GM21737 (cell line): ENCODE results near the gene MUC15.

Source experiments
- ATAC-seq: cut with Tn5 transposase; IDR thresholded peaks from one replicate; pipeline ENCODE4 v1.9.1; 2021; ENCODE audit warnings: mild to moderate bottlenecking, moderate library complexity; ENCODE audit not compliant: unreplicated experiment

Gene MUC15

DNA sequence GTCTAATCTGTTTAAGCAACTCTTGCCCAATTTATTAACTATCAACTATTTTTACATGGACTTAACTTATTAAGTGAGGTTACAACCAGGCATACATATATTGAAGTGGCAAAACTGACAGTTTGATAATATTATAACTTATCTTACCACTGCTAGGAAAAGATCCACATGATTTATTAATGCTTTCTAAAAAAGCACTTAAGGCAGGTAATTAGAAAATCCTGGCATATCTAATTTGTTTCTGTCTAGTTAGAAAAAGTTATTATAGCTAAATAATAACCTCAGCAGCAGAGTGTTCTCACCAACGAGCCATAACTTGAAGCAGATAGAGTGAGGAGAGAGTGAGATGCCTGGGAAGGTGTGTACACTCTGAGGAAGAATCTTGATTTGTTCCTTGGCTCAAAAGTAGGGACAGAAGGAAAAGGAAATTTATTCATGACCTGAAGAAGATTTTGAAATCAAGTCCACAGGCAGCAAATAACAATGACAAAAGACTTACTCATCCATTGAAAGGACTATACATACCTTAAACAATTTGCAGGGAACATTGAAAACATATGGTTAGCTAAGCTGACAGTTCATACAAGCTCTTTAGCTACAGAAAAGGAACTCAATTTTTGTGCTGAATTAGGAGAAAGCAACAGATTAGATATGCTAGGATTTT lies 7.1 kb upstream of the MUC15 start:
- no peak for ATAC-seq

- ATAC-seq: no peak
These were observed 3.9 kb upstream of the MUC15 start for GRCh38 chr11:26575946-26576345.

GRCh38 chr11:26573896-26574295 lies 1.8 kb upstream of the MUC15 start:
- no peak for ATAC-seq

- no peak for ATAC-seq
These were observed 823 bp upstream of the MUC15 start for GRCh38 chr11:26572770-26573402.

GRCh38 chr11:26569646-26570045 lies 2.4 kb downstream of the MUC15 start:
- no peak for ATAC-seq

GRCh38 chr11:26558190-26558589 lies 13.9 kb downstream of the MUC15 start:
- ATAC-seq: no peak

DNA sequence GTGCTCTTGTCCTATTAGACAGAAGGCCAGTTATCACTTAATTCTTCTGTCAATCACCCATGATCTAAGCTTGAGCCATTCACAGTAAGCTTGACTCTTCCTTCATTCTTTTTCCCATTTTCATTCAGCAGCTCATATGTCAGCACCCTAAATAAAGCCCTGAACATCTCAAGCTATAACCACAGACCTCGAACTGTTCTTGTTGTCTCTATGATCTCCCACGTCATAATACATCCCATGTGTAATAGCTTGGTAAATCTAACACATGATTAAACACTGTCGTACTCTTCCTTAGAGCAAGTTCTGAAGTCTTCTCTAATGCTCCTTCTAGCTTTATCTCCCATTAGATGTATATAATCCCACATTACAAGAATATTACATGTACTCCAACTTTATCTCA lies 14.4 kb downstream of the MUC15 start:
- ATAC-seq: no peak

DNA sequence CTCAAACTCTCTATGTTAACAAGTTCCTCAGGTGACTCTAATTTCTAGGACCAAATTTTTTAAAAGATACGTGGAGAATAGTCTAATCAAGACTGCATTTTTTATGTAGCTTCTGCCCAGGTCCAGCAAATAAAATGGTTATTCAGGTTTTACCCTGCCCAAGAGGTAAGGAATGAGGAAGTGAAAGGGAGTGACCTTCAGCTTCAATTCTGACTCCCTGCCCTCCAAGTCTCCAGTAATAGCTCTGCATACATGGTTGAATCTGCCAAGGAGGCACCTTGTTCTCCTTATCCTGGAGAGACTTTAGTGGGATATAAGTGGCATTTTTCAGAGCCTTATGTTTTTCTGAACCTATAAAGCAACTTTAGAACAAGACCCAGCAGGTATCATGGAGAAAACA lies 15.5 kb downstream of the MUC15 start:
- no peak for ATAC-seq

GRCh38 chr11:26554455-26554854 lies 17.6 kb downstream of the MUC15 start:
- no peak for ATAC-seq

DNA sequence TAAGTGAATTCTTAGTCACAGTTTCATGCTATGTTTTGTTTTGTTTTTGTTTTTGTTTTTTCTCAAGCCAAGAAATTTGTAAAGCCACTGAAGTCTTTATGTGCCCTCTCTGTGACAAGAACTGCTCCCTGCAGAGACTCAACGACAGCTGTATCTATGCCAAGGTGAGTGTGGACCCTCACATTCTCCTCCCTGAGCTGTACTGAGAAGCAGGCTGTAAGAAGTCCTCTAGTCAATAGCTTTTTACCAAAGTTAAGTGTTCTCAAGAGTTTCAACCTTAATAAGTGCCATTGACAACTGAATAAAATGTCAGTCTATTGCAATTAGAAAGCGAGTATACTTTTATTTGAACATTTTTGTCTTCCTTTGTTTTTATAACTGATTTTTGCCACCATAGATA lies 18.9 kb downstream of the MUC15 start:
- no peak for ATAC-seq

GRCh38 chr11:26551186-26551801 lies 20.8 kb downstream of the MUC15 start:
- no peak for ATAC-seq

DNA sequence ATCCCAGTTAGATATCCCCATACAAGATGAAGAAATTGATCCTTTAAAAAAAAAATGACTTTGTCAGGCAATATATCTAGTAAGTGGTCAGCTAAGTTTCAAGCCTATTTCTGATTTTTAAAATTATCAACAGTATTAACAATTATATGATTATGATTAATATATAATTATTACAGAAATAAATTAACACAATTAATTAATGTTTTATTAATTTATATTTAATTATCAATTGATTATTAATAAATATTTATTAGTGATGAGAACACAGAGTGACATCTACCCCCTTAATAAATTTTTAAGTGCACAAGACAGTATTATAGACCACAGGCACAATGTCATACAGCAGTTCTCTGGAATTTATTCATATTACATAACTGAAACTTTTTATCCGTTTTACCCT lies 22.0 kb downstream of the MUC15 start:
- no peak for ATAC-seq

DNA sequence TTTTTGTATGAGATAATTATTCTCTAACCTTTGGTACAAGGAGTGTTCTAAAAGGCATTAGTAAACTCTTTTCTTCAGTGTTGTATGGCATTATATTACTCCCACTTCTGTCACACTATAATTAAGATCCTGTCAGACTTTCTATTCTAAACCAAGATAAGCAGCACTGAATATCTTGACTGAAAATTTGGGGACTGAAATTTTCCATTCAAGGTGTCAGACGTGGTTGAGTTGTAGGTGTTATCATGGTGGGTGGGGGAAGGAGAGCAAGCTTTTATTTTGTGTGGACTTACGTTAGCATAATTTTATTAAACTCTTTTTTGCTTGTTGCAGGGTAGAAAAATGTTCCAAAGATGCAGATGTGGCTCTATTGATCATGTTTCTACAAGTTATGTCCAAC lies 22.9 kb downstream of the MUC15 start:
- ATAC-seq: no peak

- ATAC-seq: no peak
These were observed 30.2 kb downstream of the MUC15 start for GRCh38 chr11:26541870-26542269.

GRCh38 chr11:26539517-26539916 lies 32.5 kb downstream of the MUC15 start:
- no peak for ATAC-seq

DNA sequence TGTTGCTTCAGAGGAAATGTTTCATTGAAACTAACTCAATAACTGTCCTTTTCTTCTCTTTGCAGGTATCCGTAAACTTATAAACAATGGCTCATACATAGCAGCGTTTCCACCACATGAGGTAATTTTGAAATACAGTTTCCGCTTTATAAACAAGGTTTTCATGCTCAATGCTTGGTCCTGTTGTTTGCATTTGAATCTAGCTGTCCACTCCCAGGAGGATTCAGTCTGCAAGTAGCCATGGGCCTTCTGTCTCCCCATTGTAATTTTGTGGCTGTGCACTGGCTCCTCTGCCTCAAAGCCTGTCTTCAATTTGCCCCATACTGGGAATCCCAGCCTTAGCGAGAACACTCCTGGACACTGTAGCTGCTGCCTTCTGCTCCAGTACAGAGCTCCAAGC lies 34.7 kb downstream of the MUC15 start:
- ATAC-seq: no peak

GRCh38 chr11:26527685-26528084 lies 44.4 kb downstream of the MUC15 start:
- ATAC-seq: no peak

- no peak for ATAC-seq
These were observed 49.0 kb downstream of the MUC15 start for GRCh38 chr11:26522912-26523610.

GRCh38 chr11:26519469-26519868 lies 52.6 kb downstream of the MUC15 start:
- ATAC-seq: no peak

DNA sequence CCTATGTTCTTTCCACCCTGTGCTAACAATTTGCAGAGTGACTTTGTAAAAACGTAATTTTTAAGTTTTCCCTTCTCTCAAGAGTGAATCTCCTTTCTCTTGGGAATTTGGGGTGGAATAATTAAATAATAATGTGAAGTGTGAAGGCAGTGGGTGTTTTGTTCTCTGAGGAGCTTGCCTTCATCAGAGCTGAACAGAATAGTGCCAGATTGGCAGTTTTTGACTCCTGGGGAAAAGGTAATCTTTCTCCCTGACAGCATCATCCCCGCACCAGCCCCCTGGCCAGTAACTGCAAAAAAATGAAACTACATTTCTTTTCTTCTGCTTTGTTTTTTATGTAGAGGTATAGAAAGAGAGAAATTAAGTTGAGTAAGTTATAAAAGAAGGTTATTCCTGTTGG lies 59.9 kb downstream of the MUC15 start:
- no peak for ATAC-seq

DNA sequence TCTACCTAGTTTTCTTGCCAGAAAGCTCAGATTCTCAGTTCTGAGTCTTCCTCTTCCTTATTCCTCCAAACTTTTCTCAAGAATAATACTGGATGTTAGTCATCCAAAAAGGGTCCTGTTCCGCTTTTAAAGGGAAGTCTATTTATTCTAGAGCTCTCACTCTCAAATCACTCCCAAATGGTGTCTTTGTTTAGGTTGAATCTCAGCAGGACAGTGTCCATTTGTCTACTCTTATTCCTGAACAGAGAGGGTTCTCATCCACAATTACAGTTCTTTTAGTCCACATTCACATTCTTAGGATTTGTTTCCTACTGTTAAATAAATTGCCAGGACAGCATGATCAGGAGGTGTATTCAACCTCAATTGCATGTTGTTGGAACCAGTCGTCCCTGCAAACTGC lies 61.3 kb downstream of the MUC15 start:
- no peak for ATAC-seq

- no peak for ATAC-seq
These were observed 61.9 kb downstream of the MUC15 start for GRCh38 chr11:26510164-26510563.
